RPMI8226 (cell line): ENCODE data around the gene SAPCD1.
"Not testable (repeated sequence)": the region's sequence is repeated elsewhere in the genome, so short reads cannot be mapped to it uniquely, and the experiment has no call there.

Experiments
- DNase-seq: peaks from one replicate; pipeline ENCODE4 v3.0.0-alpha.2; 2015

SAPCD1 gene

GRCh38 chr6:31805939-31806469 is 43.5 kb downstream of the SAPCD1 start:
- DNase-seq = no peak

GRCh38 chr6:31806470-31807272 is 44.2 kb downstream of the SAPCD1 start, which contains the start of gene LSM2:
TSS of gene LSM2 (minus strand) at chr6:31806966. CDS start at chr6:31806757, 209 bp downstream.
- DNase-seq = peak; percentile 97

GRCh38 chr6:31808599-31808998 is 46.1 kb downstream of the SAPCD1 start:
- DNase-seq = not testable (repeated sequence)

GRCh38 chr6:31811645-31812044 is 49.2 kb downstream of the SAPCD1 start:
- no peak for DNase-seq

GRCh38 chr6:31813465-31813849 is 51.0 kb downstream of the SAPCD1 start:
- DNase-seq = no peak
